ENCODE results near the gene SLC22A31.

DNA sequence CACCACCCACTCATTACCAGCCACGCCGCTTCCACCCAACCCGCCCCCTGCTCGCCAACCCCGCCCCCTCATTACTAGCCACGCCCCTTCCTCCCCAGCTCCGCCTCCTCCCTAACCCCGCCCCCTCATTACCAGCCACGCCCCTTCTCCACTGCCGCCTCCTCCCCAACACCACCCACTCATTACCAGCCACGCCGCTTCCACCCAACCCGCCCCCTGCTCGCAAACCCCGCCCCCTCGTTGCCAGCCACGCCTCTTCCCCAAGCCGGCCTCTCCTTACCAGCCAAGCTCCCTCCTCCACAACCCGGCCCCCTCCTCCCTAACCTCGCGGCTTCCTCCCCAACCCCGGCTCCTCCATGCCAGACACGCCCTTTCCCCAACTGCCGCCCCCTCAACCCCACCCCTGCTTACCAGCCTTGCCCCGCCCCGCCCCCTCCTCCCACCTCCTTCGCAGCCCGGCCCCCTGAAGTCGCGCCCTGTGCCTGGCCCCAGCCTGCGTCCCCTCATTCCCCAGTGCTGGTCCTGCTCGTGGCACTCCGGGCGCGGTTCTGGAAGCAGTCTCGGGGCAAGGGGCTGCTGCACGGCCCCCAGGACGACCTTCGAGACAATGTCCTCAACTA is 7.3 kb downstream of the SLC22A31 start:
- TF ChIP-seq, protein P1, sequence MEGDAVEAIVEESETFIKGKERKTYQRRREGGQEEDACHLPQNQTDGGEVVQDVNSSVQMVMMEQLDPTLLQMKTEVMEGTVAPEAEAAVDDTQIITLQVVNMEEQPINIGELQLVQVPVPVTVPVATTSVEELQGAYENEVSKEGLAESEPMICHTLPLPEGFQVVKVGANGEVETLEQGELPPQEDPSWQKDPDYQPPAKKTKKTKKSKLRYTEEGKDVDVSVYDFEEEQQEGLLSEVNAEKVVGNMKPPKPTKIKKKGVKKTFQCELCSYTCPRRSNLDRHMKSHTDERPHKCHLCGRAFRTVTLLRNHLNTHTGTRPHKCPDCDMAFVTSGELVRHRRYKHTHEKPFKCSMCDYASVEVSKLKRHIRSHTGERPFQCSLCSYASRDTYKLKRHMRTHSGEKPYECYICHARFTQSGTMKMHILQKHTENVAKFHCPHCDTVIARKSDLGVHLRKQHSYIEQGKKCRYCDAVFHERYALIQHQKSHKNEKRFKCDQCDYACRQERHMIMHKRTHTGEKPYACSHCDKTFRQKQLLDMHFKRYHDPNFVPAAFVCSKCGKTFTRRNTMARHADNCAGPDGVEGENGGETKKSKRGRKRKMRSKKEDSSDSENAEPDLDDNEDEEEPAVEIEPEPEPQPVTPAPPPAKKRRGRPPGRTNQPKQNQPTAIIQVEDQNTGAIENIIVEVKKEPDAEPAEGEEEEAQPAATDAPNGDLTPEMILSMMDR (conservative IDR thresholded peaks at IDR 0.05 in 1 of 2, IDR thresholded peaks at IDR 0.05 in 1 of 2; ENCODE audit: low read depth in 1 of 2, low read length in 2 of 2), result no peak
- no peak for TF ChIP-seq EZH2 (IDR thresholded peaks at IDR 0.05; ENCODE audit: low read length, missing control alignments)

Measured in fibroblast of lung (primary cell).